Sigmoid colon (tissue), 7 donors: ENCODE measurements around the gene TRANK1. TPM values are rescaled to one million over a fixed set of nuclear protein-coding genes. Genes with fewer than 3 reads are reported as not detected.

Experiments
- DNase-seq: peaks from one replicate; pipeline ENCODE4 v3.0.0-alpha.2; 2019
- H3K27ac ChIP-seq, 4 donors: fragments of 200-600 bp; sonication (generic); one replicate each; pipeline ENCODE4 v1.5.1; 2016 to 2019; ENCODE audit warnings: mild to moderate bottlenecking in 1 of 4
- H3K27me3 ChIP-seq, 3 donors: fragments of 200-600 bp; sonication (generic); one replicate each; pipeline ENCODE4 v1.5.1; 2019; ENCODE audit warnings: mild to moderate bottlenecking in 1 of 3
- H3K36me3 ChIP-seq, 4 donors: fragments of 200-600 bp; sonication (generic); one replicate each; pipeline ENCODE4 v1.5.1; 2016 to 2019
- H3K4me1 ChIP-seq, 4 donors: fragments of 200-600 bp; sonication (generic); one replicate each; pipeline ENCODE4 v1.5.1; 2017 to 2019
- H3K4me3 ChIP-seq, 4 donors: fragments of 200-600 bp; sonication (generic); one replicate each; pipeline ENCODE4 v1.5.1; 2017 to 2019; ENCODE audit warnings: mild to moderate bottlenecking in 2 of 4, moderate library complexity in 1 of 4
- H3K9me3 ChIP-seq, 4 donors: fragments of 200-600 bp in 3 of 4; sonication (generic) in 3 of 4; one replicate each; pipeline versions ENCODE4 v1.5.1 to v1.6.1; 2013 to 2019
- EP300 ChIP-seq, 4 donors: sonication (generic); formaldehyde crosslinking; IDR thresholded peaks; one replicate each; pipeline ENCODE4 v1.6.1; 2017; ENCODE audit warnings: antibody characterized with exemption in 4 of 4
- POLR2A ChIP-seq, 2 donors: fragments of 450-650 bp; IDR thresholded peaks; one replicate each; pipeline ENCODE4 v1.6.1; 2016; ENCODE audit warnings: antibody characterized with exemption in 2 of 2, mild to moderate bottlenecking in 2 of 2, moderate library complexity in 2 of 2
- POLR2AphosphoS5 ChIP-seq, 4 donors: sonication (generic); formaldehyde crosslinking; IDR thresholded peaks; one replicate each; pipeline ENCODE4 v1.6.1; 2017; ENCODE audit warnings: antibody characterized with exemption in 4 of 4
- WGBS, 2 donors: extraction: QIAGEN DNeasy Blood & Tissue Kit; methylation state at CpG; one replicate each; pipeline ENCODE4 v1.1.7; 2013; 5-methylcytosine and 5-hydroxymethylcytosine counted together
- intact Hi-C: fragments of 100-400 bp; cut with DNase I; formaldehyde crosslinking; loops from one replicate; pipeline ENCODE4 v1.15.1; 2023
- polyA plus RNA-seq, 3 donors: library from polyadenylated mRNA; stranded (reverse); fragments of 200-250 nt; gene quantifications; one replicate each; pipeline ENCODE4 v1.2.3, GENCODE V29; 2013
- total RNA-seq, 4 donors: library from RNA; depleted of rRNA; stranded (reverse); fragments of >200 nt; gene quantifications; one replicate each; pipeline ENCODE4 v1.1.0, GENCODE V29; 2016
- TF ChIP-seq, protein P1 (sequence below), 4 experiments: fragments of 450-650 bp in 3 of 4; fragments of 200-600 bp in 1 of 4; IDR thresholded peaks; one replicate each; pipeline ENCODE4 v1.5.1; 2016 to 2019; ENCODE audit warnings: antibody characterized with exemption in 4 of 4, mild to moderate bottlenecking in 3 of 4, moderate library complexity in 2 of 4
- donor health status: healthy with polysubstance abuse.
- donor health status: Bipolar disorder and iron deficiency.
- donor health status: healthy.

Gene TRANK1
- total and polyA plus RNA-seq, 7 donors = 8.6 to 36.4 (median 21.7) TPM

DNA sequence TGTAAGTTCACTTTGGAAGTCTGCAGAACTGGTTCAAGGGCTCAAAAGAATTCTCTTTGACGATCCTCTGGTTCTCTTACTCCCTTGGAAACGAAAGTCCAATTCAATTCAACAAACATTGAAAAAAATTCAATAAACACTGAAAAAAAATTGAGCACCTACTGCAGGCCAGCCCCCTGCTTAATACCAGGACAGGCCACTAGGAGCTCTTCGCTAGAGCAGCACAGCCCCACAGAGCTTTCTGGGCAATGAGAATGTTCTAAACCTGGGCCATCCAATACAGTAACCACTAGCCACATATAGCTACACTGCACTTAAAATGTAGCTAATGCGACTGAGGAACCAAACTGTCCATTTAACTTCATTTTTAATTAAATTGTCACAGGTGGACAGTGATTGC lies 130.1 kb downstream of the TRANK1 start:
- WGBS, 2 donors = 55 to 72% methylated on average over 4 of the region's 4 CpGs
- intact Hi-C loops = no loop called here
- DNase-seq = no peak
- TF ChIP-seq POLR2A (IDR thresholded peaks at IDR 0.05) (no peak), POLR2AphosphoS5 (IDR thresholded peaks at IDR 0.05) (no peak), EP300 (IDR thresholded peaks at IDR 0.05) (no peak)
- TF ChIP-seq, protein P1, sequence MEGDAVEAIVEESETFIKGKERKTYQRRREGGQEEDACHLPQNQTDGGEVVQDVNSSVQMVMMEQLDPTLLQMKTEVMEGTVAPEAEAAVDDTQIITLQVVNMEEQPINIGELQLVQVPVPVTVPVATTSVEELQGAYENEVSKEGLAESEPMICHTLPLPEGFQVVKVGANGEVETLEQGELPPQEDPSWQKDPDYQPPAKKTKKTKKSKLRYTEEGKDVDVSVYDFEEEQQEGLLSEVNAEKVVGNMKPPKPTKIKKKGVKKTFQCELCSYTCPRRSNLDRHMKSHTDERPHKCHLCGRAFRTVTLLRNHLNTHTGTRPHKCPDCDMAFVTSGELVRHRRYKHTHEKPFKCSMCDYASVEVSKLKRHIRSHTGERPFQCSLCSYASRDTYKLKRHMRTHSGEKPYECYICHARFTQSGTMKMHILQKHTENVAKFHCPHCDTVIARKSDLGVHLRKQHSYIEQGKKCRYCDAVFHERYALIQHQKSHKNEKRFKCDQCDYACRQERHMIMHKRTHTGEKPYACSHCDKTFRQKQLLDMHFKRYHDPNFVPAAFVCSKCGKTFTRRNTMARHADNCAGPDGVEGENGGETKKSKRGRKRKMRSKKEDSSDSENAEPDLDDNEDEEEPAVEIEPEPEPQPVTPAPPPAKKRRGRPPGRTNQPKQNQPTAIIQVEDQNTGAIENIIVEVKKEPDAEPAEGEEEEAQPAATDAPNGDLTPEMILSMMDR (IDR thresholded peaks at IDR 0.05) = no peak
- Histone ChIP-seq H3K4me3 (no peak overlapping the region), H3K27ac (no peak overlapping the region), H3K9me3 (no peaks in the 10 kb centered on the region), H3K27me3 (no peaks in the 10 kb centered on the region), H3K4me1 (no peaks in the 10 kb centered on the region), H3K36me3 (no peaks in the 10 kb centered on the region)

DNA sequence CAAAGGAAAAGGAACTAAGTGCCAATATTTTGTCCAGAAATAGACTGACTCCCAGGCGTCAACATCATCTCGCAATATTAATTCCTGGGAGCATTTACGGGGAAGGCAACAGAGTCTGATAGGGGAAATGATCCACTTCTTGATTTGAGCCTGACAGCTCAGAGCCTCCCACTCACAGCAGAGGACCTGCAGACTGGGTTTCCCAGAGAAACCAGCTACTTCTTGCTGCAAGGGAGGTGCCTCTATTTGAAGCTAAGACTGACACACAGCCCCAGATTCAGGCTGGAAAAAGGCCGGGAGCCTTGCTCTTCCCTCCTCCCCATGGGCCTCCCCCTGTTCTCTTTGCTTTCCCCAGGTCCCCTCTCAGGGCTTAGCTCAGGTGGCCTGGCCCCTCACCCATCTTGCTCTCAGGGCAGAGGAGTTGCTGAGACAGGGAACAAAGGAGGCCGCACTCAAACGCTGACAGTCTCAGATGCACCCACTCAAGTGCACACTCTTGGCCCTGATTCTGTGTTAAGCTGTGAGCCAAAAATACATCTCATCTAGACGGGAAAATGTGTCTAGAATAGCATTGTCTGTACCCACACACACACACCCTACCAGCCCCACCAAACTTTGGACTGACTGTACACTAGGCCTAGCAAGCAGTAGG lies 130.7 kb downstream of the TRANK1 start:
- Histone ChIP-seq H3K4me3 (no peak overlapping the region), H3K36me3 (no peaks in the 10 kb centered on the region), H3K27me3 (no peaks in the 10 kb centered on the region), H3K4me1 (no peaks in the 10 kb centered on the region), H3K9me3 (no peaks in the 10 kb centered on the region), H3K27ac (no peak overlapping the region)
- 79 to 84% methylated on average over 7 of the region's 7 CpGs for WGBS, 2 donors
- TF ChIP-seq, protein P1 (IDR thresholded peaks at IDR 0.05) = no peak
- no peak for TF ChIP-seq EP300 (IDR thresholded peaks at IDR 0.05)
- no peak for TF ChIP-seq POLR2A (IDR thresholded peaks at IDR 0.05)
- no peak for TF ChIP-seq POLR2AphosphoS5 (IDR thresholded peaks at IDR 0.05)
- DNase-seq = no peak
- intact Hi-C loops = no loop called here

DNA sequence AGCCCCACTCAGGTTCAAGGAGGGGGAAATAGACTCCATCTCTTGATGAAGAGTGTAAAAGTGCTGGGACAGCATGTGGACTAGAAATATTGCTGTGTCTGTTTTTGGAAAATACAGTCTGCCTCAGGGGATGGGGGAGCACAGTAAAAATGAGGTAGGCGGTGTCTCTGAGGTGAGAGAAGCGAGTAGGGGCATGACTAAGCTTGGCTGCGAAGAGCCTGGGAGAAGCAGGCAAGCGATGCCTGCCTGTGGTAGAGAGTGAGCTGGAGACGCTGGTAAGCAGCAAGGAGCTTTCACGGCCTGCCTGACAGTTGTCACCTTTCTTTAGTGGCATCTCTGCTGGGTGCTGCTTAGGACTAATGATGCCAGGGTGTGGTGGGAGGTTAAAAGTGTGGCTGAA lies 131.5 kb downstream of the TRANK1 start:
- no peaks in the 10 kb centered on the region for H3K27me3 ChIP-seq
- no peaks in the 10 kb centered on the region for H3K9me3 ChIP-seq
- no peaks in the 10 kb centered on the region for H3K4me1 ChIP-seq
- DNase-seq = no peak
- WGBS, 2 donors = 88 to 91% methylated on average over 6 of the region's 6 CpGs
- intact Hi-C loops = no loop called here
- no peak overlapping the region for H3K4me3 ChIP-seq
- TF ChIP-seq EP300 (IDR thresholded peaks at IDR 0.05) (no peak), POLR2AphosphoS5 (IDR thresholded peaks at IDR 0.05) (no peak), POLR2A (IDR thresholded peaks at IDR 0.05) (no peak)
- TF ChIP-seq, protein P1 (IDR thresholded peaks at IDR 0.05) = no peak
- H3K27ac ChIP-seq = no peak overlapping the region
- H3K36me3 ChIP-seq = no peaks in the 10 kb centered on the region

DNA sequence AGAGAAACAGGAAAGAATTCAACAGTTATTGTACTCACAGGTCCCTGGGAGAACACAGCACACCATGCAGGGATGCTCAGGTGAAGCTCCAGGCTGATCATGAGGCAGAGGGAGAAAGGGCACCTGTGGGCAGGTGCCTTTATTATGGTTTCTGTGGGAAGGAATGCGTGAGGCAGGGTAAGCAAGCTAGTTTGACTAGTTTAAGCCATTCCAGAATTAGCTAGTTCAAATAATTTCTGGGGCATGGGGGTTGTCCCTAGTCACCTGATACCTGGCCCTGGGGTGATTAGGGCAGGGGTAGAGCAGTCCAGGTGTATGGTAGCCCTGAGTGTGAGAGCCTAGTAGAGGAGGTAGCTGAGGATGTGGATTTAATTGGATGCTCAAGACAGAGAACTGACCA lies 132.6 kb downstream of the TRANK1 start:
- intact Hi-C loops = no loop called here
- TF ChIP-seq, protein P1 (IDR thresholded peaks at IDR 0.05) = no peak
- no peaks in the 10 kb centered on the region for H3K9me3 ChIP-seq
- H3K4me3 ChIP-seq = no peak overlapping the region
- H3K4me1 ChIP-seq = no peaks in the 10 kb centered on the region
- no peaks in the 10 kb centered on the region for H3K36me3 ChIP-seq
- H3K27ac ChIP-seq = no peak overlapping the region
- no peak for DNase-seq
- no peaks in the 10 kb centered on the region for H3K27me3 ChIP-seq
- WGBS, 2 donors = 60 to 81% methylated on average over 1 of the region's 1 CpG

DNA sequence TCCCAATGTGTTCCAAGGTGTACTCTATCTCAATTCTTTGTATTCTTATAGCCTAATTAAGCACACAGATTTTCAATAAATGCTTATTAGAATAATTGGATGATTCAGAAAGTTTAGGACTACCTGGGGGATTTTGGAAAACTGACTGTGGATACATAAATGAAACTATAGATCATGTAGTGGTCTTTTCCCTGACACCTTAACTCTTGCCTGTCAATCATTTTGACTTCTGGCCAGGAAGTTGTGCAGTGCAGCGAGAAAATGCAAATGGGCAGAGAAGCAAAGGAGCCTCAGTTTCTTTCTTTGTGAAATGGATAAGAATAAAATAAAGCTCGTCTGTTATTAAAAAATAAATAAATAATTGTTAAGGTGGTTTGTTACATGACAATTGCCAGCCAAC lies 133.1 kb downstream of the TRANK1 start:
- Histone ChIP-seq H3K27me3 (no peaks in the 10 kb centered on the region), H3K27ac (no peak overlapping the region), H3K4me1 (no peaks in the 10 kb centered on the region), H3K9me3 (no peaks in the 10 kb centered on the region), H3K36me3 (no peaks in the 10 kb centered on the region), H3K4me3 (no peak overlapping the region)
- DNase-seq = no peak
- TF ChIP-seq, protein P1 (IDR thresholded peaks at IDR 0.05) = no peak
- no peak for TF ChIP-seq POLR2AphosphoS5 (IDR thresholded peaks at IDR 0.05)
- TF ChIP-seq POLR2A (IDR thresholded peaks at IDR 0.05) = no peak
- no peak for TF ChIP-seq EP300 (IDR thresholded peaks at IDR 0.05)
- intact Hi-C loops = no loop called here
- WGBS, 2 donors = 88 to 90% methylated on average over 2 of the region's 2 CpGs
